ENCODE measurements around the gene LIX1L. TPM values are rescaled to one million over a fixed set of nuclear protein-coding genes. Genes with fewer than 3 reads are reported as not detected.

LIX1L gene
- total and polyA plus RNA-seq, 8 donors: 5.8 to 28.4 (median 9.0) TPM

GRCh38 chr1:145897969-145898368 lies 59.8 kb downstream of the LIX1L start:
- H3K27me3 ChIP-seq: no peaks in the 10 kb centered on the region
- WGBS, 5 donors: 78 to 95% (median 85%) methylated on average over 1 of the region's 1 CpG
- no peak overlapping the region for H3K27ac ChIP-seq
- intact Hi-C loops (cut with DNase I; ENCODE audit: low total_unique reads): no loop called here
- no peak for DNase-seq
- peaks cover 0 to 10% (median 4%) of the 10 kb centered on the region in 4 donors for H3K36me3 ChIP-seq
- H3K4me1 ChIP-seq: peaks cover 3 to 8% (median 6%) of the 10 kb centered on the region in 4 donors
- H3K9me3 ChIP-seq: no peaks in the 10 kb centered on the region
- no peak overlapping the region for H3K4me3 ChIP-seq
- TF ChIP-seq CTCF (IDR thresholded peaks at IDR 0.05): no peak
- TF ChIP-seq EP300 (IDR thresholded peaks at IDR 0.05): no peak
- no peak for TF ChIP-seq POLR2AphosphoS5 (IDR thresholded peaks at IDR 0.05)
- TF ChIP-seq POLR2A (IDR thresholded peaks at IDR 0.05): no peak

GRCh38 chr1:145895471-145895870 lies 62.3 kb downstream of the LIX1L start:
- intact Hi-C loops (cut with DNase I; ENCODE audit: low total_unique reads): no loop called here
- H3K27ac ChIP-seq: no peak overlapping the region
- 90 to 100% (median 100%) methylated on average over 1 of the region's 1 CpG for WGBS, 5 donors
- H3K4me1 ChIP-seq: peaks cover 28 to 33% (median 29%) of the 10 kb centered on the region in 4 donors
- H3K9me3 ChIP-seq: no peaks in the 10 kb centered on the region
- H3K36me3 ChIP-seq: peaks cover 0 to 10% (median under 1%) of the 10 kb centered on the region in 4 donors
- no peaks in the 10 kb centered on the region for H3K27me3 ChIP-seq
- no peak for DNase-seq
- H3K4me3 ChIP-seq: no peak overlapping the region
- TF ChIP-seq POLR2A (IDR thresholded peaks at IDR 0.05): no peak
- TF ChIP-seq POLR2AphosphoS5 (IDR thresholded peaks at IDR 0.05): no peak
- TF ChIP-seq EP300 (IDR thresholded peaks at IDR 0.05): no peak
- TF ChIP-seq CTCF (IDR thresholded peaks at IDR 0.05): no peak

GRCh38 chr1:145893306-145894055 lies 64.3 kb downstream of the LIX1L start:
- Histone ChIP-seq H3K27me3 (no peaks in the 10 kb centered on the region), H3K36me3 (peaks cover 0 to 5% (median 0%) of the 10 kb centered on the region in 4 donors), H3K4me3 (no peak overlapping the region), H3K27ac (peak overlapping the region; percentile 60 to 97 (median 93)), H3K4me1 (peaks cover 29 to 42% (median 34%) of the 10 kb centered on the region in 4 donors), H3K9me3 (no peaks in the 10 kb centered on the region)
- DNase-seq: no peak
- intact Hi-C loops (cut with DNase I; ENCODE audit: low total_unique reads): no loop called here
- TF ChIP-seq EP300 (IDR thresholded peaks at IDR 0.05): no peak
- no peak for TF ChIP-seq POLR2AphosphoS5 (IDR thresholded peaks at IDR 0.05)
- TF ChIP-seq POLR2A (IDR thresholded peaks at IDR 0.05): no peak
- TF ChIP-seq CTCF (IDR thresholded peaks at IDR 0.05): no peak
- 73 to 88% (median 77%) methylated on average over 7 of the region's 7 CpGs for WGBS, 5 donors

- DNase-seq: peak; percentile 70 to 79
- H3K9me3 ChIP-seq: no peaks in the 10 kb centered on the region
- H3K36me3 ChIP-seq: peaks cover 0 to 5% (median 0%) of the 10 kb centered on the region in 4 donors
- peak overlapping the region; percentile 88 to 97 (median 96) for H3K27ac ChIP-seq
- WGBS, 5 donors: 20 to 38% (median 28%) methylated on average over 3 of the region's 3 CpGs
- no peaks in the 10 kb centered on the region for H3K27me3 ChIP-seq
- no peak overlapping the region for H3K4me3 ChIP-seq
- peaks cover 29 to 46% (median 34%) of the 10 kb centered on the region in 4 donors for H3K4me1 ChIP-seq
- intact Hi-C loops (cut with DNase I; ENCODE audit: low total_unique reads): no loop called here
- no peak for TF ChIP-seq POLR2AphosphoS5 (IDR thresholded peaks at IDR 0.05)
- TF ChIP-seq POLR2A (IDR thresholded peaks at IDR 0.05): no peak
- no peak for TF ChIP-seq CTCF (IDR thresholded peaks at IDR 0.05)
- TF ChIP-seq EP300 (IDR thresholded peaks at IDR 0.05): no peak
Observed at GRCh38 chr1:145892486-145893087, 65.2 kb downstream of the LIX1L start.
